ENCODE results near the gene RFWD3.
A peak's percentile ranks its signal among the peaks of the same experiment; 100 is the strongest.

RFWD3 gene

DNA sequence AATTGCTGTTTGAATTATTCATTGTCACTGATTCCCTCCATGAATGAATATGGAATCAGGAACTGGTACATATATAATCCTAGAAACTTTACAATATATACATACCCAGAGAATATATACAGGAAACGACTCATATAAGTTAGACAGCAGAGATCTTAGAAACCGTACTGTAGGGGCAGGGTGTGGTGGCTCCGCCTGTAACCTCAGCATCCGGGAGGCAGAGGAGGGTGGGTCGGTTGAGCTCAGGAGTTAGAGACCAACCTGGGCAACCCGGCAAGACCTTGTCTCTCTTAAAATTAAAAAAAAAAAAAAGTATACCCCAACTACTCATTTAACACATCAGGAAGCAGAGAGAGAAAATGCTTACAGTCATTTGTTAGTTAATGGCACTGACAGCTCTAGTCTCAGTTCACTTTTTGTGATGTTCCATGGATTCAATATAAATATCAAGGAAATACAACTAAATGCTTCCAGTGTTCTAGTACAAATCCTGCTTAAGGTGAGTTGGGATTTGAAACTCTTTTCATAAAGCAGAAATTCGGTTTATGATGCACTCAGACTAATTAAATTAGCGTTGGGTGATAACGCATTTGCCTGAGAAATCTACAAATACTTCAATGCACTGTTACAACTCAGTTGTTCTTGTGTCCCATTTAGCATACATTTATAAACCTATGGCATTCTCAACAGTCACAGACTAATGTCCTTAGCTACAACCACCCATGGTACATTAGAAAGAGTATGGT is 65.4 kb downstream of the RFWD3 start:
- Histone ChIP-seq H3K9me3 (ENCODE audit: control insufficient read depth, insufficient read depth, low read depth, low read length) (no peaks in the 10 kb centered on the region), H3K36me3 (ENCODE audit: control insufficient read depth in 2 of 2, insufficient read depth in 1 of 2, low read length in 2 of 2) (no peaks in the 10 kb centered on the region; a peak in 1 of 3 replicates), H3K4me1 (ENCODE audit: control insufficient read depth, insufficient read depth, low read length) (peaks cover 30% of the 10 kb centered on the region), H3K27ac (ENCODE audit: extremely low read depth, low read depth, low read length) (no peak overlapping the region), H3K4me3 (ENCODE audit: low read depth, low read length) (no peak overlapping the region)
- CTCF ChIA-PET, result no interaction called here
- TF ChIP-seq KLF1 (tag by site-specific recombination; IDR thresholded peaks at IDR 0.05), result peak; percentile 53; the same call in 1 of the 2 replicates
- TF ChIP-seq, protein P1, sequence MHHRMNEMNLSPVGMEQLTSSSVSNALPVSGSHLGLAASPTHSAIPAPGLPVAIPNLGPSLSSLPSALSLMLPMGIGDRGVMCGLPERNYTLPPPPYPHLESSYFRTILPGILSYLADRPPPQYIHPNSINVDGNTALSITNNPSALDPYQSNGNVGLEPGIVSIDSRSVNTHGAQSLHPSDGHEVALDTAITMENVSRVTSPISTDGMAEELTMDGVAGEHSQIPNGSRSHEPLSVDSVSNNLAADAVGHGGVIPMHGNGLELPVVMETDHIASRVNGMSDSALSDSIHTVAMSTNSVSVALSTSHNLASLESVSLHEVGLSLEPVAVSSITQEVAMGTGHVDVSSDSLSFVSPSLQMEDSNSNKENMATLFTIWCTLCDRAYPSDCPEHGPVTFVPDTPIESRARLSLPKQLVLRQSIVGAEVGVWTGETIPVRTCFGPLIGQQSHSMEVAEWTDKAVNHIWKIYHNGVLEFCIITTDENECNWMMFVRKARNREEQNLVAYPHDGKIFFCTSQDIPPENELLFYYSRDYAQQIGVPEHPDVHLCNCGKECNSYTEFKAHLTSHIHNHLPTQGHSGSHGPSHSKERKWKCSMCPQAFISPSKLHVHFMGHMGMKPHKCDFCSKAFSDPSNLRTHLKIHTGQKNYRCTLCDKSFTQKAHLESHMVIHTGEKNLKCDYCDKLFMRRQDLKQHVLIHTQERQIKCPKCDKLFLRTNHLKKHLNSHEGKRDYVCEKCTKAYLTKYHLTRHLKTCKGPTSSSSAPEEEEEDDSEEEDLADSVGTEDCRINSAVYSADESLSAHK (tag by site-specific recombination; IDR thresholded peaks at IDR 0.05), result peak; percentile 72; the same call in 1 of the 2 replicates
- no peak for TF ChIP-seq ZNF76 (tag by site-specific recombination; IDR thresholded peaks at IDR 0.05; ENCODE audit: borderline replicate concordance, low read depth)
- no peak for TF ChIP-seq ZNF521 (tag by site-specific recombination; IDR thresholded peaks at IDR 0.05)
- peak; percentile 80 for TF ChIP-seq PRDM6 (tag by site-specific recombination; IDR thresholded peaks at IDR 0.05)
- peak; percentile 32; the same call in 1 of the 2 replicates for TF ChIP-seq ZNF664 (tag by site-specific recombination; IDR thresholded peaks at IDR 0.05)
- POLR2A ChIA-PET, result interaction anchor here (0.6 to 1.6 kb wide), 4 partner anchors 23 to 296 kb away, joined by 3 to 4 read pairs (median 3); no protein-coding TSS in a partner anchor

GRCh38 chr16:74596586-74596985 is 70.1 kb downstream of the RFWD3 start:
- Histone ChIP-seq H3K9me3 (ENCODE audit: control insufficient read depth, insufficient read depth, low read depth, low read length) (no peaks in the 10 kb centered on the region), H3K4me1 (ENCODE audit: control insufficient read depth, insufficient read depth, low read length) (peaks cover 16% of the 10 kb centered on the region), H3K36me3 (ENCODE audit: control insufficient read depth in 2 of 2, insufficient read depth in 1 of 2, low read length in 2 of 2) (no peaks in the 10 kb centered on the region; a peak in 1 of 3 replicates), H3K4me3 (ENCODE audit: low read depth, low read length) (no peak overlapping the region), H3K27ac (ENCODE audit: extremely low read depth, low read depth, low read length) (no peak overlapping the region)
- no peak for TF ChIP-seq ZNF2 (tag by site-specific recombination; IDR thresholded peaks at IDR 0.05)
- TF ChIP-seq ZNF76 (tag by site-specific recombination; IDR thresholded peaks at IDR 0.05; ENCODE audit: borderline replicate concordance, low read depth), result no peak
- no peak for TF ChIP-seq ZNF791 (tag by site-specific recombination; IDR thresholded peaks at IDR 0.05)
- no peak for TF ChIP-seq YY2 (tag by site-specific recombination; IDR thresholded peaks at IDR 0.05)
- TF ChIP-seq ZNF248 (tag by site-specific recombination; IDR thresholded peaks at IDR 0.05), result no peak
- no peak for TF ChIP-seq SCRT1 (tag by site-specific recombination; IDR thresholded peaks at IDR 0.05; ENCODE audit: borderline replicate concordance)
- no peak for TF ChIP-seq SETDB1 (IDR thresholded peaks at IDR 0.05; ENCODE audit: insufficient read length, low read length)
- no peak for TF ChIP-seq OVOL3 (tag by site-specific recombination; IDR thresholded peaks at IDR 0.05)
- TF ChIP-seq, protein P2, sequence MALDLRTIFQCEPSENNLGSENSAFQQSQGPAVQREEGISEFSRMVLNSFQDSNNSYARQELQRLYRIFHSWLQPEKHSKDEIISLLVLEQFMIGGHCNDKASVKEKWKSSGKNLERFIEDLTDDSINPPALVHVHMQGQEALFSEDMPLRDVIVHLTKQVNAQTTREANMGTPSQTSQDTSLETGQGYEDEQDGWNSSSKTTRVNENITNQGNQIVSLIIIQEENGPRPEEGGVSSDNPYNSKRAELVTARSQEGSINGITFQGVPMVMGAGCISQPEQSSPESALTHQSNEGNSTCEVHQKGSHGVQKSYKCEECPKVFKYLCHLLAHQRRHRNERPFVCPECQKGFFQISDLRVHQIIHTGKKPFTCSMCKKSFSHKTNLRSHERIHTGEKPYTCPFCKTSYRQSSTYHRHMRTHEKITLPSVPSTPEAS (tag by site-specific recombination; IDR thresholded peaks at IDR 0.05), result no peak
- TF ChIP-seq ZNF19 (tag by site-specific recombination; IDR thresholded peaks at IDR 0.05; ENCODE audit: low read depth), result no peak
- TF ChIP-seq, protein P3, sequence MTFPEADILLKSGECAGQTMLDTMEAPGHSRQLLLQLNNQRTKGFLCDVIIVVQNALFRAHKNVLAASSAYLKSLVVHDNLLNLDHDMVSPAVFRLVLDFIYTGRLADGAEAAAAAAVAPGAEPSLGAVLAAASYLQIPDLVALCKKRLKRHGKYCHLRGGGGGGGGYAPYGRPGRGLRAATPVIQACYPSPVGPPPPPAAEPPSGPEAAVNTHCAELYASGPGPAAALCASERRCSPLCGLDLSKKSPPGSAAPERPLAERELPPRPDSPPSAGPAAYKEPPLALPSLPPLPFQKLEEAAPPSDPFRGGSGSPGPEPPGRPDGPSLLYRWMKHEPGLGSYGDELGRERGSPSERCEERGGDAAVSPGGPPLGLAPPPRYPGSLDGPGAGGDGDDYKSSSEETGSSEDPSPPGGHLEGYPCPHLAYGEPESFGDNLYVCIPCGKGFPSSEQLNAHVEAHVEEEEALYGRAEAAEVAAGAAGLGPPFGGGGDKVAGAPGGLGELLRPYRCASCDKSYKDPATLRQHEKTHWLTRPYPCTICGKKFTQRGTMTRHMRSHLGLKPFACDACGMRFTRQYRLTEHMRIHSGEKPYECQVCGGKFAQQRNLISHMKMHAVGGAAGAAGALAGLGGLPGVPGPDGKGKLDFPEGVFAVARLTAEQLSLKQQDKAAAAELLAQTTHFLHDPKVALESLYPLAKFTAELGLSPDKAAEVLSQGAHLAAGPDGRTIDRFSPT (tag by site-specific recombination; IDR thresholded peaks at IDR 0.05), result no peak
- no peak for TF ChIP-seq ZNF184 (tag by site-specific recombination; IDR thresholded peaks at IDR 0.05)
- no peak for TF ChIP-seq KLF7 (tag by site-specific recombination; IDR thresholded peaks at IDR 0.05; ENCODE audit: borderline replicate concordance)
- TF ChIP-seq ZNF560 (tag by site-specific recombination; IDR thresholded peaks at IDR 0.05; ENCODE audit: borderline replicate concordance), result no peak
- no peak for TF ChIP-seq YY1 (tag by site-specific recombination; IDR thresholded peaks at IDR 0.05)
- CTCF ChIA-PET, result no interaction called here
- POLR2A ChIA-PET, result interaction anchor here (0.6 to 1.6 kb wide), 2 partner anchors 10 to 136 kb away, joined by 4 read pairs; partner anchors contain the start of gene GLG1

Measured in HEK293 (cell line).